GM21576 (cell line): Measurements from ENCODE around the gene LALBA.
"Not testable (repeated sequence)": the region's sequence is repeated elsewhere in the genome, so short reads cannot be mapped to it uniquely, and the experiment has no call there.

Source experiments
- ATAC-seq: cut with Tn5 transposase; IDR thresholded peaks from one replicate; pipeline ENCODE4 v1.9.1; 2021; ENCODE audit warnings: mild to moderate bottlenecking, moderate library complexity; ENCODE audit not compliant: unreplicated experiment

Gene LALBA

GRCh38 chr12:48536602-48537001 is 33.2 kb downstream of the LALBA start:
- ATAC-seq, result no peak

GRCh38 chr12:48532601-48533000 is 37.2 kb downstream of the LALBA start:
- no peak for ATAC-seq

GRCh38 chr12:48527891-48528670 is 41.8 kb downstream of the LALBA start:
- no peak for ATAC-seq

- ATAC-seq, result no peak
These were observed 44.5 kb downstream of the LALBA start, which contains the start of gene OR8S1 for GRCh38 chr12:48525332-48525731. Gene OR8S1 (plus strand): TSS chr12:48525632. CDS start chr12:48525632, 0 bp downstream.

- ATAC-seq, result not testable (repeated sequence)
These were observed 49.5 kb downstream of the LALBA start for GRCh38 chr12:48520381-48520780.
